Dedifferentiated amniotic fluid mesenchymal stem cell (primary cell): ENCODE measurements around the gene SKIC2.
"Not testable (repeated sequence)": the region's sequence is repeated elsewhere in the genome, so short reads cannot be mapped to it uniquely, and the experiment has no call there.

Source experiments
- DNase-seq: peaks from one replicate; pipeline ENCODE4 v3.0.0-alpha.2; 2016; ENCODE audit errors: extremely low spot score

SKIC2 gene

GRCh38 chr6:32004864-32005537 lies 46.0 kb downstream of the SKIC2 start:
- DNase-seq, result not testable (repeated sequence)

- DNase-seq, result not testable (repeated sequence)
These were observed 46.5 kb downstream of the SKIC2 start for GRCh38 chr6:32005538-32005880.

DNA sequence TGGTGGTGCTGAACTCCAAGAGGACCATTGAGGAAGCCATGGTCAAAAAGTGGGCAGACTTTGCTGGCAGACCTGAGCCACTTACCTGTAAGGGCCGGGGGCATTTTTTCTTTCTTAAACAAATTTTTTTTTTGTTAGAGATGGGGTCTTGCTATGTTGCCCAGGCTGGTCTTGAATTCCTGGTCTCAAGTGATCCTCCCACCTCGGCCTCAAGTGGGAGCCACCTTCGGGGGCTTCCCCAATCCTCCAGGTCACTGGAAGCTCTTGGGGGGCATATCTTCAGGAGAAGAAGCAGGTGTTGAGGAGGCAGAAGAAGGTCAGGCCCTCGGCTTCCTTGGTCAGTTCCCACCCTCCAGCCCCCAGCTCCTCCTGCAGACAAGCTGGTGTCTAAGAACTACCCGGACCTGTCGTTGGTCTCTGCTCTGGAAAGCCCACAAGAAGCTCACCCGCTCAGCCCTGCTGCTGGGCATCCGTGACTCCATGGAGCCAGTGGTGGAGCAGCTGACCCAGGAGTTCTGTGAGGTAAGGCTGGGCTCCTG lies 47.1 kb downstream of the SKIC2 start:
- DNase-seq, result not testable (repeated sequence)

DNA sequence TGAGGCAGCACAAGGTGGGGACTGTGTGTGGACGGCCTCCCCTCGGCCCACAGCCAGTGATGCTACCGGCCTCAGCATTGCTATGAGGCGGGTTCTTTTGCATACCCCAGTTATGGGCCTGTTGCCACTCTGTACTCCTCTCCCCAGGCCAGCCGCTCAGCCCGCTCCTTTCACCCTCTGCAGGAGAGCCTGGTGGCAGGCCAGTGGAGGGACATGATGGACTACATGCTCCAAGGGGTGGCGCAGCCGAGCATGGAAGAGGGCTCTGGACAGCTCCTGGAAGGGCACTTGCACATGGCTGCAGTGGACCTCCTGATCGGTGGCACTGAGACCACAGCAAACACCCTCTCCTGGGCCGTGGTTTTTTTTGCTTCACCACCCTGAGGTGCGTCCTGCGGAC lies 48.1 kb downstream of the SKIC2 start:
- not testable (repeated sequence) for DNase-seq

GRCh38 chr6:32008037-32008436 lies 49.1 kb downstream of the SKIC2 start:
- DNase-seq, result not testable (repeated sequence)

GRCh38 chr6:32008616-32009015 lies 49.6 kb downstream of the SKIC2 start:
- not testable (repeated sequence) for DNase-seq

GRCh38 chr6:32009537-32009936 lies 50.6 kb downstream of the SKIC2 start:
- not testable (repeated sequence) for DNase-seq

- not testable (repeated sequence) for DNase-seq
These were observed 52.0 kb downstream of the SKIC2 start for GRCh38 chr6:32010856-32011530.

- not testable (repeated sequence) for DNase-seq
These were observed 54.1 kb downstream of the SKIC2 start for GRCh38 chr6:32012941-32013617.

DNA sequence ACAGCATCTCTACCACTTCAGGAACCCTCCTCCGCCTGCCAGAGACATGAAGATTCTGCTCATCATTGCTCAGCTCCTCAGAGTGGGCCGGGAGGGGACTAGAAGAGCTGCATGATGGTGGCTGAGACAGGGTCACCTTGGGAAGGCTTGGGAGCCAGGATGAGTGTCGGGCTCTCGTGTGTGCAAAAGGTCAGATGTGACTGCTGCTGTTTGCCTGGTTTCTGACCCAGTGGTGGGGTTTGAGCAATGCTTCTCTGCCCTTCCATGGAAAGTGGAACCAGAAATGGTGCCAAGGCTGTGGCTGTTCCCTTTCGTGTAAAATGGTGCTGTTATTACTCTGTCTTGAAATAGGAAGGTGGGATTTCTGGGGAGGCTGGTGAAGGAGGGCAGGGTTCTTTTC lies 54.8 kb downstream of the SKIC2 start:
- DNase-seq, result not testable (repeated sequence)

DNA sequence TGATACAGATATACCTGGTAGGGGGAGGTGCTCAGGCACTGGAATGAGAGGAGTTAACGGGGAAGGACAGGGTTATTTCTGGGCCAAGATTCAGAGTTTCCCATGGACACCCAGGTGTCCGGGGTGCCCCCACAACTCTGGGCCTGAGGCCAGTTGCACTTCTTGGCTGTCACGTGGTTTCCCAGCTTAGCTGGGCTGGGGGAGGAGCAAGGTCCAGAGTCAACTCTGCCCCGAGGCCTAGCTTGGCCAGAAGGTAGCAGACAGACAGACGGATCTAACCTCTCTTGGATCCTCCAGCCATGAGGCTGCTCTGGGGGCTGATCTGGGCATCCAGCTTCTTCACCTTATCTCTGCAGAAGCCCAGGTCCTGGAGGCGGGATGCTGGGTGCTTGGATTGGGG lies 55.6 kb downstream of the SKIC2 start, which contains the start of gene C4B:
TSS of gene C4B (plus strand) at position 249 of the 400 bp plus-strand sequence. CDS start at position 300, 51 bp downstream.
- not testable (repeated sequence) for DNase-seq
